Naive thymus-derived CD4-positive, alpha-beta T cell (primary cell): ENCODE measurements around the gene SAMM50. TPM values are rescaled to one million over a fixed set of nuclear protein-coding genes. Genes with fewer than 3 reads are reported as not detected.

ENCODE experiments used
- ATAC-seq: fragments of 150-1000 bp; cut with Tn5 transposase; 2 replicates; pipeline ENCODE4 v1.10.0; 2021; ENCODE audit warnings: mild to moderate bottlenecking, moderate library complexity
- CTCF ChIA-PET: fragments of 350-600 bp; sonication (Branson Sonifier 250); formaldehyde crosslinking; loops from one replicate; lab custom pipeline; 2021; ENCODE audit warnings: antibody characterized with exemption; lab: Charles Lee
- POLR2A ChIA-PET: fragments of 350-600 bp; sonication (Branson Sonifier 250); formaldehyde crosslinking; loops from one replicate; lab custom pipeline; 2021; ENCODE audit warnings: antibody characterized with exemption, inconsistent platforms; lab: Charles Lee
- DNase-seq, 9 donors: peaks; one replicate each; pipeline versions ENCODE4 v3.0.0 to v3.0.0-alpha.2; 2020 to 2022; ENCODE audit warnings: mixed read lengths in 1 of 9
- H3K27ac ChIP-seq: one replicate; pipeline ENCODE4 v1.7.0; 2013; ENCODE audit warnings: mild to moderate bottlenecking, low read depth, low read length, moderate library complexity
- H3K27me3 ChIP-seq, 2 donors: one replicate each; pipeline ENCODE4 v1.7.0; 2013; ENCODE audit warnings: low read length in 2 of 2, mild to moderate bottlenecking in 2 of 2, moderate library complexity in 2 of 2; ENCODE audit not compliant: control insufficient read depth in 2 of 2, insufficient read depth in 2 of 2
- H3K36me3 ChIP-seq, 3 experiments: 1 replicate in 2 of 3; 2 replicates in 1 of 3; pipeline ENCODE4 v1.7.0; 2013; ENCODE audit warnings: low read length in 3 of 3, mild to moderate bottlenecking in 3 of 3, moderate library complexity in 1 of 3; ENCODE audit not compliant: insufficient read depth in 3 of 3, control insufficient read depth in 2 of 3
- H3K4me1 ChIP-seq, 2 donors: one replicate each; pipeline ENCODE4 v1.7.0; 2013; ENCODE audit warnings: low read length in 2 of 2, mild to moderate bottlenecking in 2 of 2, moderate library complexity in 1 of 2; ENCODE audit not compliant: control insufficient read depth in 2 of 2, insufficient read depth in 2 of 2
- H3K4me3 ChIP-seq: 2 replicates; pipeline ENCODE4 v1.7.0; 2013; ENCODE audit warnings: mild to moderate bottlenecking, low read length
- H3K9me3 ChIP-seq, 3 experiments: 1 replicate in 2 of 3; 2 replicates in 1 of 3; pipeline ENCODE4 v1.7.0; 2013; ENCODE audit warnings: low read length in 3 of 3; ENCODE audit not compliant: control insufficient read depth in 2 of 3
- H3K27ac Mint-ChIP-seq, 9 donors: one replicate each; pipeline ENCODE4 v1.8.0; 2020 to 2022; ENCODE audit warnings: mixed read lengths in 9 of 9, mild to moderate bottlenecking in 8 of 9, moderate library complexity in 5 of 9, inconsistent platforms in 2 of 9
- H3K27me3 Mint-ChIP-seq, 5 donors: one replicate each; pipeline ENCODE4 v1.8.0; 2021 to 2022; ENCODE audit warnings: mixed read lengths in 5 of 5, mild to moderate bottlenecking in 1 of 5
- H3K36me3 Mint-ChIP-seq, 5 donors: one replicate each; pipeline ENCODE4 v1.8.0; 2020 to 2022; ENCODE audit warnings: mixed read lengths in 5 of 5, mild to moderate bottlenecking in 3 of 5, inconsistent platforms in 1 of 5
- H3K4me1 Mint-ChIP-seq, 7 donors: one replicate each; pipeline ENCODE4 v1.8.0; 2020 to 2022; ENCODE audit warnings: mixed read lengths in 7 of 7, mild to moderate bottlenecking in 3 of 7, inconsistent platforms in 1 of 7
- H3K4me3 Mint-ChIP-seq, 10 donors: one replicate each; pipeline ENCODE4 v1.8.0; 2020 to 2022; ENCODE audit warnings: mild to moderate bottlenecking in 10 of 10, mixed read lengths in 10 of 10, moderate library complexity in 6 of 10, inconsistent platforms in 2 of 10
- H3K9me3 Mint-ChIP-seq, 11 donors: one replicate each; pipeline ENCODE4 v1.8.0; 2020 to 2022; ENCODE audit warnings: mixed read lengths in 11 of 11, mild to moderate bottlenecking in 4 of 11, inconsistent platforms in 1 of 11, moderate library complexity in 1 of 11
- intact Hi-C, 2 donors: fragments of 100-400 bp; cut with micrococcal nuclease; formaldehyde crosslinking; loops; one replicate each; pipeline ENCODE4 v1.15.1; 2023
- polyA plus RNA-seq, 2 donors: library from polyadenylated mRNA; unstranded; fragments of 300-500 nt; fragmentation: Illumina TruSeq; gene quantifications; one replicate each; pipeline ENCODE4 v1.2.3, GENCODE V29; 2021
- total RNA-seq, 6 experiments: library from RNA in 5 of 6; stranded (reverse) in 5 of 6; gene quantifications; 1 replicate in 5 of 6; 2 replicates in 1 of 6; pipeline ENCODE4 v1.2.3 and lab custom pipeline; 2021 to 2026

Gene SAMM50
- total and polyA plus RNA-seq, 7 experiments from 2014 or later = 25.9 to 62.3 (median 36.2) TPM

GRCh38 chr22:44042249-44043218 lies 87.3 kb downstream of the SAMM50 start:
- H3K4me1 Mint-ChIP-seq = peaks cover 0 to 44% (median 8%) of the 10 kb centered on the region in 7 donors
- peak overlapping the region in 4 of 9 donors; percentile 2 to 68 (median 39) for H3K27ac Mint-ChIP-seq
- H3K36me3 Mint-ChIP-seq = peaks cover 0 to 8% (median 3%) of the 10 kb centered on the region in 5 donors
- H3K4me3 Mint-ChIP-seq = peak overlapping the region in 3 of 10 donors; percentile 14 to 28 (median 15)
- Histone ChIP-seq H3K27me3 (no peaks in the 10 kb centered on the region), H3K36me3 (no peaks in the 10 kb centered on the region), H3K4me3 (no peak overlapping the region), H3K27ac (no peak overlapping the region), H3K4me1 (no peaks in the 10 kb centered on the region), H3K9me3 (no peaks in the 10 kb centered on the region)
- H3K9me3 Mint-ChIP-seq = peaks cover 0 to 2% (median 0%) of the 10 kb centered on the region in 11 donors
- ChIA-PET POLR2A (no interaction called here), CTCF (no interaction called here)
- intact Hi-C loops = no loop called here
- no peak for DNase-seq
- peak; percentile 38 for ATAC-seq
- peaks cover 0 to 7% (median 5%) of the 10 kb centered on the region in 5 donors for H3K27me3 Mint-ChIP-seq

GRCh38 chr22:44045145-44045544 lies 89.9 kb downstream of the SAMM50 start:
- no peak overlapping the region for H3K27ac ChIP-seq
- Mint-ChIP-seq H3K36me3 (peaks cover 0 to 8% (median 2%) of the 10 kb centered on the region in 5 donors), H3K4me1 (peaks cover 5 to 44% (median 22%) of the 10 kb centered on the region in 7 donors), H3K4me3 (no peak overlapping the region), H3K27me3 (no peaks in the 10 kb centered on the region), H3K27ac (no peak overlapping the region), H3K9me3 (peaks cover 0 to 2% (median 0%) of the 10 kb centered on the region in 11 donors)
- POLR2A ChIA-PET = no interaction called here
- H3K4me3 ChIP-seq = no peak overlapping the region
- ATAC-seq (no peak), DNase-seq (no peak)
- H3K27me3 ChIP-seq = no peaks in the 10 kb centered on the region
- H3K36me3 ChIP-seq = no peaks in the 10 kb centered on the region
- intact Hi-C loops = no loop called here
- CTCF ChIA-PET = no interaction called here
- H3K9me3 ChIP-seq = no peaks in the 10 kb centered on the region
- H3K4me1 ChIP-seq = peaks cover 0 to 3% of the 10 kb centered on the region in 2 donors

Other genes starting within 250 kb of the SAMM50 start
- 1 to 10 TPM in 2 of 5 experiments, under 1 TPM in 2, not detected in 1; 0.16 to 1.4 (median 0.90) TPM for gene EFCAB6, start 143.1 kb upstream of the SAMM50 start, total RNA-seq
- under 1 TPM; 0.08 to 0.11 TPM for gene EFCAB6, start 143.1 kb upstream of the SAMM50 start, polyA plus RNA-seq
- gene SULT4A1, start 92.9 kb upstream of the SAMM50 start, total RNA-seq = not detected
- not detected for gene SULT4A1, start 92.9 kb upstream of the SAMM50 start, polyA plus RNA-seq
- not detected for gene PNPLA5, start 63.4 kb upstream of the SAMM50 start, total RNA-seq
- gene PNPLA5, start 63.4 kb upstream of the SAMM50 start, polyA plus RNA-seq = not detected
- gene PNPLA3, start 31.6 kb upstream of the SAMM50 start, total RNA-seq = under 1 TPM in 2 of 5 experiments, not detected in 3; 0.19 to 0.29 TPM
- gene PNPLA3, start 31.6 kb upstream of the SAMM50 start, polyA plus RNA-seq = not detected
- 10 to 100 TPM in 2 of 5 experiments, 1 to 10 TPM in 3; 3.9 to 51.2 (median 8.1) TPM for gene PARVB, start 68.9 kb downstream of the SAMM50 start, total RNA-seq
- under 1 TPM; 0.18 to 0.38 TPM for gene PARVB, start 68.9 kb downstream of the SAMM50 start, polyA plus RNA-seq
- gene PARVG, start 225.5 kb downstream of the SAMM50 start, total RNA-seq = 100 to 1,000 TPM; 142 to 209 (median 173) TPM
- 10 to 100 TPM; 36.4 to 57.6 TPM for gene PARVG, start 225.5 kb downstream of the SAMM50 start, polyA plus RNA-seq